ENCODE results near the gene NISCH.
"Not testable (repeated sequence)": the region's sequence is repeated elsewhere in the genome, so short reads cannot be mapped to it uniquely, and the experiment has no call there.

- TF ChIP-seq CTCF (IDR thresholded peaks at IDR 0.05); EZH2 (IDR thresholded peaks at IDR 0.05; ENCODE audit: borderline replicate concordance, insufficient read depth, low read depth, low read length, poor library complexity, severe bottlenecking): not testable (repeated sequence)
Measured at GRCh38 chr3:52526671-52527038, 71.3 kb downstream of the NISCH start.
